GM18867 (cell line): ENCODE measurements around the gene PRSS57.
"Not testable (repeated sequence)": the region's sequence is repeated elsewhere in the genome, so short reads cannot be mapped to it uniquely, and the experiment has no call there.

ENCODE experiments used
- ATAC-seq: cut with Tn5 transposase; IDR thresholded peaks from one replicate; pipeline ENCODE4 v1.9.1; 2021; ENCODE audit warnings: mild to moderate bottlenecking, moderate library complexity; ENCODE audit not compliant: unreplicated experiment

Gene PRSS57

DNA sequence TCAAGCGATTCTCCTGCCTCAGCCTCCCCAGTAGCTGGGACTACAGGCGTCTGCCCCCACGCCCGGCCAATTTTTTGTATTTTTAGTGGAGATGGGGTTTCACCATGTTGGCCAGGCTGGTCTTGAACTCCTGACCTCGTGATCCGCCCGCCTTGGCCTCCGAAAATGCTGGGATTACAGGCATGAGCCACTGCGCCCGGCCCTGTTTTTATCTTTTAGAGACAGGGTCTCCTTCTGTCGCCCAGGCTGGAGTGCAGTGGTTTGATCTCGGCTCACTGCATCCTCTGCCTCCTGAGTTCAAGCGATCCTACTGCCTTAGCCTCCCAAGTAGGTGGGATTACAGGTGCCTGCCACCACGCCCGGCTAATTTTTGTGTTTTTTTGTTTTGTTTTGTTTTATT, 3.3 kb upstream of the PRSS57 start:
- not testable (repeated sequence) for ATAC-seq

DNA sequence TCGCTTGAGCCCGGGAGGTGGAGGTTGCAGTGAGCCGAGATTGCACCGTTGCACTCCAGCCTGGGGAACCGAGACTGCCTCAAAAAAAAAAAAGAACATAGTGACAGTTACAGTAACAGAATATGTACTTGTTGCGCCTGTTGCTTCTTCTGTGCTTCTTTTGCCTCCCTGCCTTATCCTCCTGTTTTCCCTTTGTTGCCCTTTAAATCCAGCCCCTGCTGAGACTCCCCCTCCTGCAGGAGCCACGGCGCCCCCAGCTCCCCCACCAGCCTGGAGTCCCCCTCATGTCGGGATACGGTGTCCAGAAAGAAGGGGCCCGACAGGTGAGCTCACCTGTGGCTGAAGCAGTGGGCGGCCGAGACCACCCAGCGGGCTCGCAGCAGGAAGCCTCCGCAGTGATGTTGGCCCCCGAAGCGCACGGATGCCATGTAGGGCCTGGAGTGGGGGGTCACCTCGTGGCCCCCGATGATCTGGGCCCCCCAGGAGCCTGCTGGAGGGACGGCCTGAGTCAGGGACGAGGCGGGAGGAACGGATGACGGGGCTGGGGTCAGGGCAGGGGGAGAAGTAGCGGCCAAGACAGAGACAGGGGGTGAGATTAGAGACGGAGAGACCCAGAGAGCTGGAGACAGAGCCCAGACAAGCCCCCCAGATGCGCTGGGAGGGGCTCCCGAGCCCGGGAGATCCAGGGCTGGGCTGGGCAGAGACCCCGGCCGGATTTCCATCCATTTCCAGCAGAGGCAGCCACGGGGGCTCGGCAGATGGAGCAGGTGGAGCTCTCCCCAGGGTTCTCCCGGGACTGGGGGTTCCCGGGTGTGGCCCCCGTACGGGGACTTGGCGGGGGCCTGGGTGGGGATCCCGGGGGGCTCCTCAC, 536 bp downstream of the PRSS57 start:
- ATAC-seq, result no peak

DNA sequence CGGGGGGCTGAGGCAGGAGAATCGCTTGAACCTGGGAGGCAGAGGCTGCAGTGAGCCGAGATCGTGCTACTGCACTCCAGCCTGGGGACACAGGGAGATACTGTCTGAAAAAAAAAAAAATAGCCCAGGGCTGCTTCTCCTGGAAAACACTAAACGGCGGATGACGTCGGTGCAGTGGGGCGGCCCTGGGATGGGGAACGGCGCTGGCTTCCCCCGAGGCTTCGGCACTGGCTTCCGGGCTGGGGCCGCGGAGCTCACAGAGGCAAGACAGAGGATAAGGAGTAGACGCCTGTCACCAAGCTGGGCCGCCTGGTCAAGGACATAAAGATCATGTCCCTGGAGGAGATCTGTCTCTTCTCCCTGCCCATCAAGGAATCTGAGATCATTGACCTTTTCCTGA, 5.0 kb downstream of the PRSS57 start:
- ATAC-seq, result no peak

DNA sequence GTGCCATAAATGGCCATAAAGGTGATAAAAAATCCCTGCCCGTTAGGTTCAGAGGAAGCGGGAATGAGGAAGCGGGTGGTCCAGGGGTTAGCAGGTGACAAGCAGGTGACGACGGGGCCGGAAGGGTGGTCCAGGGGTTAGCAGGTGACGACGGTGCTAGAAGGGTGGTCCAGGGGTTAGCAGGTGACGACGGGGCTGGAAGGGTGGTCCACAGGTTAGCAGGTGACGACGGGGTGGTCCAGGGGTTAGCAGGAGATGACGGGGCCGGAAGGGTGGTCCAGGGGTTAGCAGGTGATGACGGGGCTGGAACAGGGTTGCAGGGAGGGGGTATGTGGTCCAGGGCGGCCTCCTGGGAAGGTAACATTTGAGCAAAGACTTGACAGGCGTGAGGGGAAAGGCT, 6.3 kb downstream of the PRSS57 start:
- no peak for ATAC-seq

DNA sequence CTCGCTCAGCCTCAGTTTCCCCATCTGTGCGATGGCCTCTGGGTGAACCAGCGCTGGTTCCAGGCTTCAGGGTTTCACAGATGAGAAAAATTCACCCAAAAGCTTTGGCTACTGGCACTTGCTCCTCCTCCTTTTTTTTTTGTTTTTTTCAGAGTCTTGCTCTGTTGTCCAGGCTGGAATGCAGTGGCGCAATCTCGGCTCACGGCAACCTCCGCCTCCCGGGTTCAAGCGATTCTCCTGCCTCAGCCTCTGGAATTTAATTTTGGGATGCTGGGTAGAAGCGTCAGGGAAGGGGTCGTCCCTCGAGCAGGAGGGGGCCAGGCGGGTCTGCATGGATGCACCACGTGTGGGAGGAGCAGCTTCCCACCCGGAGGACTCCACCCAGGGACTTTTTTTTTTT, 7.0 kb downstream of the PRSS57 start:
- ATAC-seq, result no peak

DNA sequence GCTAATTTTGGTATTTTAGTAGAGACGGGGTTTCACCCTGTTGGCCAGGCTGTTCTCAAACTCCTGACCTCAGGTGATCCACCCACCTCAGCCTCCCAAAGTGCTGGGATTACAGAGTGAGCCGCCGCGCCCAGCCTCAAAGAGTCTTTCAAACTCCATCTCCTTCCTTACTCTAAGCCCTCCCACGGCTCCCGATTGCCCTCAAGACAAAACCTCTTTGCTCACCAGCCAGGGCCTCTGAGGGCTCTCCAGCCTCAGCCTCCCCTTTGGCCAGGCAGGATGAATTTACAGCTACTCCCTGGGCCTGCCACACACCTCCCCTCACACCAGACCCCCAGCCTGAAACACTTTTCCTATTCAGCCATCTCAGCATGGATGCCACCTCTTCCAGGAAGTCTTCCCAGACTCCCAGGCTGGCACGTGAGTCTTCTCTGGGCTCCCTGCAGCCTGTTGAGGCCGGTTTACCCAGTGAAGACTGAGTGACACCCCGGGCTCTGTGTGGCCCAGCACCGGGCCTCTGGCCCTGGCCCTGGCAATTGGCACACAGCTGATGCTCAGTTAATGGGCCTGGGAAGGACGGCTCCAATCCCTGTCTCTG, 7.6 kb downstream of the PRSS57 start:
- ATAC-seq, result no peak

DNA sequence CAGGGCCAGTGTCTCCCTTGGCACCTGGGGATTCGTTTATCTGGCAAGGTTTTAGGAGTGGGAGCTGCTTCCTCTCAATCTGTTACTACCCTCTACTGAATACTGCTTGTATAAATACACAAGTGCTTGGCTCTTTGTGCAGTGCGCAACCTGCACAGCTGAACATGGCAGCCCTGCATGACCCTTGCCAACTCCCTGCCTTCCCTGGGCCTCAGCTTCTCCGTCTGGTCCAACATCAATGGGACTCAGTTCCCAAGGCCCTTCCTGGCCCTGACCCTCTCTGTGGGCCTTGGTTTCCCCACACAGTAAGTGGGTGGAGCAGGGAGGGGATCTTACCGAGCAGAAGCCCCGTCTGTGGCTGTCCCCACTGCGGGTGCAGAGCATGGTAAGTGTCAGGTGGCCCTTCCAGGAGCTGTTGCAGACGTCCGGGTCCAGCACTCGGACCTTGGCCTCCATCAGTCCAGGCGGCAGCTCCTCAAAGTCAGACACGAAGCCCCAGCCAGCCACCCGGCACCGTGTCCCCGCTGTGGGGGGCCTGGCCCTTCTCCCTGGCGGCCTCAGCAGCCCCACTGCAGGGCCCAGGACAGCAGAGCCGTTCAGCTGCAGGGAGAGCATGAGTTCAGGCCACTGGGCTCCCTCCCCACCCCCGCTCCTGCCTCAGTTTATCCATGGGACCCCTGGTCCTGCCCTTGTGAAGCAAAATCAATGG, 8.5 kb downstream of the PRSS57 start:
- no peak for ATAC-seq

DNA sequence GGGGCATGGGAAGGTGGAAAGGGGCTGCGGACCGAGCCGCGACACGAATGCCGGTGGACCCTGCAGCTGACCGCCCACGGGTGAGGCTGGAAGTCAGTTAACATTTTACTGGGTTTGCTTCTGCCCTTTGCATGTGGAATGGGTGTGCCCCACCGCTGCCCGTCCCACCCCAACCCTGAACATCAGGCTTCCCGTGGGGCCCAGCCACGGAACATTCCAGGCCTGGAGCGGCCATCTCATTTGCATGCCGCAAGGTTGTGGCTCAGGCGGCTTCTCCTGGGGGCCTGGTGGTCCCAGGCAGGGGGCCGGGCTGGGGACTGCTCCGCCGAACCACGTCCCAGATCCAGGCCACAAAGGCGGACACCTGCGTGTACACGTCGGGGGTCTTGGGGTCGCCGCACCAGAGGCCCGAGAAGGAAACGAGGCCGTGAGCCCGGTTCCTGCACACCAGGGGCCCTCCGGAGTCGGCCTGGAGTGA, 9.8 kb downstream of the PRSS57 start:
- ATAC-seq, result no peak

DNA sequence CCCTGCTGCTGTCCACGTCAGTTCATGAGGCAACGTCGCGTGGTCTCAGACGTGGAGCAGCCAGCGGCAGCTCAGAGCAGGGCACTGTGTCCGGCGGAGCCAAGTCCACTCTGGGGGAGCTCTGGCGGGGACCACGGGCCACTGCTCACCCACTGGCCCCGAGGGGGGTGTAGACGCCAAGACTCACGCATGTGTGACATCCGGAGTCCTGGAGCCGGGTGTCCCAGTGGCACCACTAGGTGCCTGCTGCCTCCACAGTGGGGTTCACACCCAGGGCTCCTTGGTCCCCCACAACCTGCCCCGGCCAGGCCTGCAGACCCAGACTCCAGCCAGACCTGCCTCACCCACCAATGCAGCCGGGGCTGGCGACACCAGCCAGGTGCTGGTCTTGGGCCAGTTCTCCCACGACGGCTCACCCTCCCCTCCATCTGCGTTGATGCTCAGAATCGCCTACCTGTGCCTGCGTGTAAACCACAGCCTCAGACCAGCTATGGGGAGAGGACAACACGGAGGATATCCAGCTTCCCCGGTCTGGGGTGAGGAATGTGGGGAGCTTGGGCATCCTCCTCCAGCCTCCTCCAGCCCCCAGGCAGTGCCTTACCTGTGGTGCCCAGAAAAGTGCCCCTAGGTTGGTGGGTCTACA, 12.5 kb downstream of the PRSS57 start:
- no peak for ATAC-seq

DNA sequence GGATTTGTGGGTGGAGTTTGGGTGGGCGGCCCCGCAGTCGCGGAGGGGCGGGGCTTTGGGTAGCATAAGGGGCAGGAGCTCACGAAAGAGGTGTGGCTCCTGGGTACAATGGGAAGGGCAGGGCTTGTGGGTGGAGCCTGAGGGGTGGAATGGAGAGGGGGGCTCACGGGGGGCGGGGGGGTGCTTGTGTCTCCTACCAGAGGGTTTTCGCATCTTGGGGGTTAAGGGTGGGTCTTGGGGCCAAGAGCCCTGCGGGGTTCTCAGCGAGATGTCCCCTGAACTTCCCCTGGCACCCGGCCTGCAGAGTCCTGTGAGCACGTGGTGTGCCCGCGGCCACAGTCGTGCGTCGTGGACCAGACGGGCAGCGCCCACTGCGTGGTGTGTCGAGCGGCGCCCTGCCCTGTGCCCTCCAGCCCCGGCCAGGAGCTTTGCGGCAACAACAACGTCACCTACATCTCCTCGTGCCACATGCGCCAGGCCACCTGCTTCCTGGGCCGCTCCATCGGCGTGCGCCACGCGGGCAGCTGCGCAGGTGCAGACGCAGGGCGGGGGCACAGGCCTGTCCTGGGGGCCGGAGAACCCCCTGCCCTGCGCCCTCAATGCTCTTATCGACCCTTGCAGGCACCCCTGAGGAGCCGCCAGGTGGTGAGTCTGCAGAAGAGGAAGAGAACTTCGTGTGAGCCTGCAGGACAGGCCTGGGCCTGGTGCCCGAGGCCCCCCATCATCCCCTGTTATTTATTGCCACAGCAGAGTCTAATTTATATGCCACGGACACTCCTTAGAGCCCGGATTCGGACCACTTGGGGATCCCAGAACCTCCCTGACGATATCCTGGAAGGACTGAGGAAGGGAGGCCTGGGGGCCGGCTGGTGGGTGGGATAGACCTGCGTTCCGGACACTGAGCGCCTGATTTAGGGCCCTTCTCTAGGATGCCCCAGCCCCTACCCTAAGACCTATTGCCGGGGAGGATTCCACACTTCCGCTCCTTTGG, 13.9 kb downstream of the PRSS57 start:
- ATAC-seq, result no peak

DNA sequence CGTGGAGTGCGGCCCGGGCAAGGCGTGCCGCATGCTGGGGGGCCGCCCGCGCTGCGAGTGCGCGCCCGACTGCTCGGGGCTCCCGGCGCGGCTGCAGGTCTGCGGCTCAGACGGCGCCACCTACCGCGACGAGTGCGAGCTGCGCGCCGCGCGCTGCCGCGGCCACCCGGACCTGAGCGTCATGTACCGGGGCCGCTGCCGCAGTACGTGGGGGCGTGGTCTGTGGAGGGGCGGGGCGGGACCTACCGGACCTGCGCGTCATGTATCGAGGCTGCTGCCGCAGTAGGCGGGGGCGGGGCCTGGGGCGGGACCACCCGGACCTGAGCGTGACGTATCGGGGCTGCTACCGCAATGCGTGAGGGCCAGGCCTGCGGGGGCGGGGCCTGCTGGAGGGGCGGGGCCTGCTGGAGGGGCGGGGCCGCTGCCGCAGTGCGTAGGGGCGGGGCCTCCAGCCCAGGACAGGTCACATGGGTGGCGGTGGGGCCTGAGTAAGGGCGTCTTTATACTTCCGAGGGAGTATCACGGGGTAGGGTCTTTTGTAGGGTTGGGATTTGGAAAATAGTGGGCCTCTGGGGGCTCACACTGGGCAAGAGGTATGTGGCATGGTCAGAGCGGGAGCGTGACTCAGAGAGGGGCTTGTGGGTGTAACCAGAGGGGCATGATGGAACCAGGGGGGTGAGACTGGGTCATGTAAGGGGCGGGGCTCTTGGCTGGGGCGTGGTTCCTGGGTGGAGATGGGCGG, 14.8 kb downstream of the PRSS57 start:
- peak; percentile 71 for ATAC-seq

DNA sequence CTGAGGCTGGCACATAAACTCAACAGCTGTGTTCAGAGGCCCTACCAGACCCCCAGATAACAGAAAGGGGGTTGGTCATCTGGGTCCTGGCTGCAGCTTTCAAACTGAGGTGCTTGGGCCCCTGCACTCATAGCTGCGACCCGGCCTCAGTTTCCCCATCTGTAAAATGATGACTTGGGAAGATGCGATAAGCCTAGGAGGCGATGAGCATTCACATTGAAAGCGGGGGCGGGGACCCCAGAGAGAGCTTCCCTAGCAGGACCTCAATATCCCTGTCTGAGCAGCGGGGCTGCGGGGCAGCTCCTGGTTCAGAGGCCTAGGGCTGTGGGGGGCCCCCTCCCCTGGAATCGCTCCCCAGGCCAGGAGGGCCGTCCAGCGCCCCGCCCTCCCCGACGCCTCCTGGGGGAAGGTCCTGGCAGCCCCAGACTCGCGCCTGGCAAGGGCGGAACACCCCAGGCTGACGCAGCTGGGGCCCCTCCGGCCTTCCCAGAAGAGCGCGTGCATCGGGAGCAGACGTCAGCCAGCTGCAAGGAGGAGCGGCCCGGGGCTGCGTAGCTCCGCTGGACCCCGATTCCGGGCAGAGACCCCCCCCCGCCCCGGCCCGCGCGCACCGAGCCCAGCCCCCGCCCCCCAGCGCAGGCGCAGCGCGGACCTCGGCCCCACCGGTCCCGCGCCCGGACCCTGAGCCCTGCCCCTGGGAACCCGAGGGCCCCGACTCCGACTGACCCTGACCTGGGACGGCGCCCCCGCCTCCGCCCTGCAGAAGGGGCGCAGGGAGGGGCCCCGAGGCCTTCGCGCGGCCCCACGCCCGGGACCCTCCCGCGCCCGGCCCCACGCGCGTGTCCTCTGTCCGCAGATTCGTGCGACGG, 15.6 kb downstream of the PRSS57 start:
- ATAC-seq, result peak; percentile 18

DNA sequence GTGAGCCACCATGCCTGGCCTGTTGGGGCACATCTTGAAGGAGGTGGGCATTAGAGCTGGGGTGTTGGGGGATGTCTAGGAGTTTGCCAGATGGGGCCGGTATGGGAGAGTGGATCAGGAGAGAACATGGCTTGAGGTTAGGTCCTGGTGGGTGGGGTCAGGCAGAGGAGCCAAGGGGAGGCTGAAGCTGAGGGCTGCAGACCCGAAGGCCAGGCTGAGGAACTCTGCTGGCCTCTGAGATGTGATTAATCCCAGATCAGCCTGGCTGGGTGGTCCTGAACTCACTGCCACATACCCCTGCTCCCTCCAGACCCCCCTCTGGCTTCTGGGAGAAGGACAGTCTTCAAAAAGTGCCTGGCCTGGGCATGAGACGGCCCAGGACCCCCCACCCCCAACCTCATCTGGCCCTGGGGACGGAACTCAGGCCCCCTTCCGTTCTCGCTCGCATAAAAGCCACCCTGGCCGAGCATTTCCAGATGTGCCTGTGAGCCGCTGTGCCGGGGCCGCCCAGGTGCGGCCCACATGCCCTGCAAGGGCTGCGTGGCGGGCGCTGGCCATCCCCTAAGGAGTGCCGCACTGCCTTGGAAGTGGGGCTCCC, 16.4 kb downstream of the PRSS57 start:
- ATAC-seq, result no peak

DNA sequence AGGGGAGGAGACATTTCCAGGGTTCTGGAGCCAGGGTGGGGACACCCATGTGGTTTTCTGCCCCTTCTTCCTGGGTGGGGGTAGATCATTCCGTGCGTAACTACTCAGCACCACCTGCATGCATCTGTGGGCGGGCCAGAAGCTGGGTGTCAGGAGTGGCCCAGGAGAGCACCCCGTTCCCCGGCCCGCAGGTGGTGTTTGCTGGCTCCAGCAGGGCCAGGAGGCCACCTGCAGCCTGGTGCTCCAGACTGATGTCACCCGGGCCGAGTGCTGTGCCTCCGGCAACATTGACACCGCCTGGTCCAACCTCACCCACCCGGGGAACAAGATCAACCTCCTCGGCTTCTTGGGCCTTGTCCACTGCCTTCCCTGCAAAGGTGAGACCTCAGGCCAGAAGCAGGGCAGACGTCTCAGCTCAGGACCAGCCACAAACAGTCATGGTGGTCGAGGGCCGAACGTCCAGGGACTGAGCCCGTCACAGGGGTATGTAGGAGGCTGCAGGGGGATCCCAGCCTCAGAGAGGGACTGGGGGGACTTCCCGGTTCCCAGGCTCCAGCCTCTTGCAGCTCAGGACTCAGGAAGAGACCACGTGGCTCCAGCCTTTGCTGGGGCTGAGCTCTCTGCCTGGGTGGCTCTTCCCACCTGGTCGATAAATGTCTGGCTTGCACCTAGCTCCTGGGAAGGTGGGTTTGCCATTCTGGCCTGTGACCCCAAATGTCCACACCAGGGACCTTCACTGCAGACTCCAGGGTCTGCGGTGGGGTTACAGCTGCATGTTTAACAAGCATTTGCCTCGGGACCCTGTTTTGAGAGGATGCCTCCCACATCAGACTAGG, 17.4 kb downstream of the PRSS57 start:
- no peak for ATAC-seq

DNA sequence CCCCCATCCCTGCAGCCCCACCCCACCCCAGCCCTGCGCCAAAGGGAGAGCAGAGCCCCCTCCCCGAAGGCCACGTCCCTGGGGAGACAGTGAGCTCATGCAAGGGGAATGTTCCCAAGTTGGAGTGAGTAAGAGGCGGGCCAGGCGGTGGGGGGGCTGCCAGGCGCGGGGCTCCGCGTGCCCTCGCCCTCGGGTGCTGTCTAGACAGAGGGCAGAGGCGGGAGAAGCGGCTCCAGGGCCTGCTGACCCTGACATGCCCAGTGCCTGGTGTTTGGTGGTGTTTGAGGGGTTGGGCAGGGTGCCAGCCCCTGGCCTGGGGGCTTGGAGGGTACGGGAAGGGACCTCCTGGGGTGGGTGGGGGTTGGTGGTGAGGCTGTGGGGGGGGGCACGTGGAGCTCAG, 18.1 kb downstream of the PRSS57 start:
- ATAC-seq, result no peak

DNA sequence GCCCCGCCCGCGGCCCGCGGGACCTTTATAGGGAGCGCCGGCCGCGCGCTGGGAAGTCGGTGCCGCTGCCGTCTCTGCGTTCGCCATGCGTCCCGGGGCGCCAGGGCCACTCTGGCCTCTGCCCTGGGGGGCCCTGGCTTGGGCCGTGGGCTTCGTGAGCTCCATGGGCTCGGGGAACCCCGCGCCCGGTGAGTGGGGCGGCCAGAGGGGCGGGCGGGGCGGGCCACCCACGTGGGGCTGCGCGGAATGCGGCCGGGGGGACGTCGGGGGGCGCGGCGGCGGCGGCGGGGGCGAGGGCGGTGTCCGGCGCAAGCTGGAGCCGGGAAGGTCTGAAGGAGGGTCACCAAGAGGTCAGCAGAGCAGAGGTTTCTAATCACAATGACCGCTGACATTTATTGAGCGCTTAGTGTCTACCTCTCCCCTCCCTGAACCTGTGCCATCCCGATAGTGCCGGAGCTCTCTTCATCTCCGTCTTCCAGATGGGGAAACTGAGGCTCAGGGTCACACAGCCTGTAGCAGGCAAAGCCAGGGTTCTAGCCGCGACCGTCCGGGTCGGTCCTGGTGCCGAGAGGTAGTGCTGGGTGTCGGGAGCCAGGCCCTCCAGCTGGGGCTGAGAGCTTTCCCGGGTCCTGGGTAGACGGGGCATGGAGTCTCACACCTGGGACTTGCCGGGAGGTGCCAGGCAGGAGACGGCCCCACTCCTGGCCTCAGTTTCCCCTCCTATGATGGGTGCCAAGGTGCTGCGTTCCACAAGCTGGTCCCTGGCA, 18.7 kb downstream of the PRSS57 start, which contains the start of gene FSTL3:
TSS of gene FSTL3 (plus strand) at position 54 of the 767 bp plus-strand sequence. CDS start at position 86, 32 bp downstream.
- no peak for ATAC-seq
